Anterior cingulate cortex (tissue), 58 donors: Measurements from ENCODE around the gene PDE6A.

Source experiments
- DNase-seq, 58 donors: peaks; one replicate each; lab custom pipeline; 2025; lab: John Stamatoyannopoulos, UW

PDE6A gene

DNA sequence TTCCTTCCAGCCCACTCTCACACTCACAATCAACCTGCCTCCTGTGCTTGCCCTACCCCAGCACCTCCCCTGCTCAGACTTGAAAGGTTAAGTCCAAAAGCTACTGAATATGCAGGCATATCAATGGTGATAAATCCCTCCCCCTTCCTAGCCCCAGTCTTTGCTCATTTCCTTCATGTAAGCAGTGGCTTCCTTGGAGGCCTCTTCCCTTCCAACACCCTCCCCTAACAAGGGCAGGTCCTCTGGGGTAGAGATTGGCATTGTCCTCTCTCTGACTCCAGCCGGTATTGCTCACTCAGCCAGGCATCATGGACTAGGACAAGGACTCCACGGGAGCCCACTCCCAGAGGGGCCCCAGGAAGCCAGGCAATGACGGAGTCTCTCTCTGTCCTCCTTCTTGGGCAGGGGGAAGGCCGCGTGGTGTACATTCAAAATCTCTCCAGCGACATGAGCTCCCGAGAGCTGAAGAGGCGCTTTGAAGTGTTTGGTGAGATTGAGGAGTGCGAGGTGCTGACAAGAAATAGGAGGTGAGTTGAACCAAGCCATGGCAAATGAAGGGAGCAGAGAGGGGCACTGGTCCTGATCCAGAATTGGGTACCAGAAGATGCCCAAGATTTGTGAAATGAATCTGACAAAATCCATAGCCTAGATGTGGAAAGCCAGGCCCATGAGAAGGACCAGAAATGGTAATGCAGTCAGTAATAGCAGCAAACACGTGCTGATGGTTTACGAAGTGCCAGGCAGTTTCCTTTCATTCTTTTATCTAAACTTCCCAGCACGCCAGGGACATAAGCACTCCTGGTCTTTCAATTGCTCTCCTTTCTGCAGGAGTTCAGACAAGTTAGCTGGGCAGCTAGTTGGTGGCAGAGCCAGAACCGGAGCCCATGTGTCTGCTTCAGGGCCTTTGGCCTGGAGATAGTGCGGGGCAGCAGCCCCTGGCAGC is 102.5 kb downstream of the PDE6A start:
- no peak for DNase-seq

DNA sequence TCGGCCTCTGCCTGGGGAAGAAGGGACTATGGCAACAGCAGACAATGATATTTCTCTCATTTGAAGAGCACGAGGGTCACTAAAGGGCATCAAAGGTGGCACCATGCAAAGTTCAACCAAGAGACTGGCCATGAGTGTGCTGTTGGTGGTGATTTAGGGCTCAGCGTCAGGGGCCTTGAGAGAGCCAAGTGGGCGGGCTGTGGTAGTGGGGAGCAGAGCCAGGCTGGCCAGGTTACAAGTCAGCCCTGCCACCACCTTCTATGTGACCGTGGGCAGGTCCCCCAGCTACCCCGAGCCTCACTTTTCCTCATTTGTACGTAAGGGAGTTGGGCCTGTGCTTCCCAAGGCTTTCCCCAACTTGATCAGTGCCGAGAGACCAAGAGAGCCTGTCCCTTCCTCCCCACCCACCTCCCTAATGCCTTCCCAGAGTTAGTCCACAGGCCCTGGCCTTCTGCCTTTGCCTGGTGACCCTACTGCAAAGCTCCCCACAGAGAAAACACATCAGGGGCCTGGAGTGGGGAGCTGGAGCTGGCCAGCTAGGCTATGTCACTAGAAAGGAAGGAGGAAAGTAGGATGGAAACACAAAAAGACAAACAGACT is 104.3 kb downstream of the PDE6A start:
- no peak for DNase-seq

DNA sequence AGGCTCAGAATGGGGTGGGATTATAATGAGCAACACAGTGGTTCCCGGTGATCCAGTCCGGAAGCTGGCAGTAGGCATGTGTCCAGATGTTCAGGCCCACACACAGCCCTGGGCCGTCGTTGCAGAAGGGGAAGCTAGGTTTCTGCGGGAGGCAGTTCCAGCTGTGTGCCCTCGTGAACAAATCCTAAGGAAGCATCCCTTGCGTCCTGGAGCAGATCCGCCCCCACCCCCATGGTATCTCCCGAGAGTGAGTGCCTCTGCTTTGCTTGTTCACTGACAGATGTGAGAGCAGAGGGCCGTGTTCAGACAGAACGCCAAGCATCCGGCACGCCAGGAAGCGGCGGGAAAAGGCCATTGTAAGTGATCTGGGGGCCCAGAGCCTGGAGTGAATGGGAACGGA is 104.8 kb downstream of the PDE6A start:
- DNase-seq = peak in 2 of 58 donors; percentile 3 to 8

DNA sequence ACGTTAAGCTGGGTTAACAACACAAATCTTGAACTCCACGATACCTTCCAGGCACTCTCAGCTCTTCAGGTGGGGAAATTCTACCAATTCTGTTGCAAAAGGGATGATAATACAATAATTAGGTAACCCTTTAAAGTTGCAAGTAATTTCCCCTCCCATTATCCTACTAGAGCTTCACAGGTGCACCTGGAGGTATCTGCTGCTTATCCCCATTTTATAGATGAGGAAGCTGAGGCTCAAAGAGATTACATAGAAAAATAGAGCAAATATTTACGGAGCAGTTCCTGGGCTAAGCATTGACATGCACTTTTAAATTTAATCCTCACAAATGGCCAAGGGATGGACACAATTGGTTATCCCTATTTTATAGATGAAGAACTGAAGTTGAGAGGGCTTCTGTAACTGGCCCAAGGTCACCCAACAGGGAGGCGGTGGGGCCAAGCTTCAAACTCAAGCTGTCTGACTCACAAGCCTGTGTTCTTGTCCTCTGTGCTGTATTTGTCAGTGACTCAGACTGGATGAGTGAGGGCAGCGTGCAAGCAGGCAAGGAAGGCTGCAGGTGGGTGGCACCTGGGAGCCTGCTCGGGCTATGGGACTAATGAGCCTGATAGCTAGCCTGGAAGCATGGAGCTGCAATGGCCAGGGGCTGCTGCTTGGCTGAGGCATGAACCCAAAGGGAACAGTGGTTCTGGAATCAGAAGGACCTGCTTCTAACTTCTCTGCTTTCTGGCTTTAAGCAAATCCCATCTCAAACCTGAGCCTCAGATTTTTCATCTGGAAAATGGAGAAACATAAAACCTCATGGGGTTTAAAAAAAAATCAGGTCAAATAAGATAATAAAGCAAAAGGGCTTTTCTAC is 105.5 kb downstream of the PDE6A start:
- no peak for DNase-seq

DNA sequence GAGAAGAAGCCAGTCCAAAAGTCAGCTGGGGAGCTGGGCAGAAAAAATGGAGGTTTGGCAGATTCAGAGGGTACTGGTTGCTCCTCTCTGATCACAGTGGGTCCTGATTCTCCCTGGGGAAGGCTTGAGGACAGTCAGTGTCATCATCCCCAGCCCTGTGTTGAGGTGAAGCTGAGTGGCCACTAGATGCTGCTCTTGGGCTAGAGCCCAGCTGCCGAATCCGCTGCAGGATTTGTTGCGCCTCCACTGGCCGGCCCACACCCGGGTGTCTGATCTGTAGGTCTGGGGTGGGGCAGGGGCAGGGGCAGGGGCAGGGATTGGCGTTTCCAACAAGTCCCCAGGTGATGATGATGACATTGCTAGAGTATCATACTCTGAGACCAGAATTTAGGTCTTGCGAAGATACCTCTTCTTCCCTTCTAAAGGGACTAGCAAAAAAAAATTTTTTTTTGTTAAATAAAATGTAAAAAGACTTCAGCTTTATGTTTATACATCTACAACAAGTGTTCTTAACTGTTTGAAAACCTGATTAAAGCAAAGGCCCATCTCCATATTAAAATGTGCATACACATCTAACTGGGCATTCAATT is 106.8 kb downstream of the PDE6A start:
- DNase-seq = peak in 47 of 58 donors; percentile 4 to 71 (median 29)

DNA sequence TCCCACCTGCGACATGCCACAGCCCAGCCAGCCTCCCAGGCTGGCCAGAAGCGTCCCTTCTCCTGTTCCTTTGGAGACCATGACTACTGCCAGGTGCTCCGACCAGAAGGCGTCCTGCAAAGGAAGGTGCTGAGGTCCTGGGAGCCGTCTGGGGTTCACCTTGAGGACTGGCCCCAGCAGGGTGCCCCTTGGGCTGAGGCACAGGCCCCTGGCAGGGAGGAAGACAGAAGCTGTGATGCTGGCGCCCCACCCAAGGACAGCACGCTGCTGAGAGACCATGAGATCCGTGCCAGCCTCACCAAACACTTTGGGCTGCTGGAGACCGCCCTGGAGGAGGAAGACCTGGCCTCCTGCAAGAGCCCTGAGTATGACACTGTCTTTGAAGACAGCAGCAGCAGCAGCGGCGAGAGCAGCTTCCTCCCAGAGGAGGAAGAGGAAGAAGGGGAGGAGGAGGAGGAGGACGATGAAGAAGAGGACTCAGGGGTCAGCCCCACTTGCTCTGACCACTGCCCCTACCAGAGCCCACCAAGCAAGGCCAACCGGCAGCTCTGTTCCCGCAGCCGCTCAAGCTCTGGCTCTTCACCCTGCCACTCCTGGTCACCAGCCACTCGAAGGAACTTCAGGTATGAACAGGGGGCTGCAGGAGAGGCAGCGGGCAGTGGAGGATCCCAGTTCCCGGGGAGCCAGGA is 108.0 kb downstream of the PDE6A start:
- no peak for DNase-seq

DNA sequence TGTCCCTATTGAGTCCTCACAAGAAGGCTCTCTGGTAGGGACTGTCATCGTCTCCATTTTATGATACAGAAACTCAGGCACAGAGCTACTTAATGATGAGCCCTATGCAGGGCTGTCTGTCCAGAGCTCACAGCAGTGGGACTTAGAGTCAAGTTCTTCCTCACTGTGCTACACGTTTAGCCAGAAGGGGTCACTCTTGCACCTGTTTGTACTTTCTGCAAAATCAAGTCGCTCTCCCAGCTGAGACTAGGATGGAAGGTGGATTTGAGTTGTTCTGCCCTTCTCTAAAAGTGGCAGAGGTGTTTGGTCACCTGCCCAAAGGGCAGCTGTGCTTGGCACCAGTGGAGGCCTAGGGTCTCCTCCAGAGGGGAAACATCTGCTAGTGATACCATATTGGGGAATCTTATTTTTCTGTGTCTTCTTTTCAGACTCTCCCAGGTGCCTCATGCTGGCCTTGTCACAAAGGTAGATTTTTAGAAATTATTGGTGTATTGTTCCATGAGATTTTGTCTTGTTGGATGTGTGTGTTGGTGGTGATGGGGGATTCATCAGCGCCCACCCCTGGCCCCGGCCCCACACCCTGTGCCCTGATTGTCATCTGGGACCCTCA is 110.2 kb downstream of the PDE6A start:
- DNase-seq = peak in 25 of 58 donors; percentile 5 to 69 (median 25)

DNA sequence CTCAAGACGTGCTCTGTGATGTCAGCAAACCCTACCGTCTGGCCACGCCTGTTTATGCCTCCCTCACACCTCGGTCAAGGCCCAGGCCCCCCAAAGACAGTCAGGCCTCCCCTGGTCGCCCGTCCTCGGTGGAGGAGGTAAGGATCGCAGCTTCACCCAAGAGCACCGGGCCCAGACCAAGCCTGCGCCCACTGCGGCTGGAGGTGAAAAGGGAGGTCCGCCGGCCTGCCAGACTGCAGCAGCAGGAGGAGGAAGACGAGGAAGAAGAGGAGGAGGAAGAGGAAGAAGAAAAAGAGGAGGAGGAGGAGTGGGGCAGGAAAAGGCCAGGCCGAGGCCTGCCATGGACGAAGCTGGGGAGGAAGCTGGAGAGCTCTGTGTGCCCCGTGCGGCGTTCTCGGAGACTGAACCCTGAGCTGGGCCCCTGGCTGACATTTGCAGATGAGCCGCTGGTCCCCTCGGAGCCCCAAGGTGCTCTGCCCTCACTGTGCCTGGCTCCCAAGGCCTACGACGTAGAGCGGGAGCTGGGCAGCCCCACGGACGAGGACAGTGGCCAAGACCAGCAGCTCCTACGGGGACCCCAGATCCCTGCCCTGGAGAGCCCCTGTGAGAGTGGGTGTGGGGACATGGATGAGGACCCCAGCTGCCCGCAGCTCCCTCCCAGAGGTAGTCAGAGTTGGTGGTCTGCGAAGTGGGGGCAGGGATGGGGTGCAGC is 111.3 kb downstream of the PDE6A start:
- no peak for DNase-seq

DNA sequence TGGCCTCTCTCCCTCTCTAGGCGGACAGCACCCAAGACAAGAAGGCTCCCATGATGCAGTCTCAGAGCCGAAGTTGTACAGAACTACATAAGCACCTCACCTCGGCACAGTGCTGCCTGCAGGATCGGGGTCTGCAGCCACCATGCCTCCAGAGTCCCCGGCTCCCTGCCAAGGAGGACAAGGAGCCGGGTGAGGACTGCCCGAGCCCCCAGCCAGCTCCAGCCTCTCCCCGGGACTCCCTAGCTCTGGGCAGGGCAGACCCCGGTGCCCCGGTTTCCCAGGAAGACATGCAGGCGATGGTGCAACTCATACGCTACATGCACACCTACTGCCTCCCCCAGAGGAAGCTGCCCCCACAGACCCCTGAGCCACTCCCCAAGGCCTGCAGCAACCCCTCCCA is 112.0 kb downstream of the PDE6A start:
- no peak for DNase-seq

DNA sequence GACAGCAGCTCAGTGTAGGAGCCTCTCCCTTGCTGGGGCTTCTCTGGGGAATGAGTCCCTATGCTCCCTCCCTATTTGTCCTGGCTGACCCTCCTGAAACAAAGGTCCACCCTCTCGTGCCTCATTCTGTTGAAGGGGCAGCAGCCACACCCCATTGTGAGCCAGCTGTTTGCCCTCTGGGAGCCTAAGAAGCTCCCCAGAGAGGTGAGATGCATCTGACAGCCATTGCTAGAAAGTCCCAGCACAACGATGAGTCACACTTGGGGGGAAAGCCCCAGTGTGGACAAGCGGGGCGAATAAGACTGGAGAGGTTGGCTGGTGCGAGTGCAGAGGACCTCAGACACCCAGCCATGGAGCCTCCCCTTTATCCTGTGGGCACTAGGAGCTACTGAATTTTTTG is 113.1 kb downstream of the PDE6A start:
- no peak for DNase-seq

DNA sequence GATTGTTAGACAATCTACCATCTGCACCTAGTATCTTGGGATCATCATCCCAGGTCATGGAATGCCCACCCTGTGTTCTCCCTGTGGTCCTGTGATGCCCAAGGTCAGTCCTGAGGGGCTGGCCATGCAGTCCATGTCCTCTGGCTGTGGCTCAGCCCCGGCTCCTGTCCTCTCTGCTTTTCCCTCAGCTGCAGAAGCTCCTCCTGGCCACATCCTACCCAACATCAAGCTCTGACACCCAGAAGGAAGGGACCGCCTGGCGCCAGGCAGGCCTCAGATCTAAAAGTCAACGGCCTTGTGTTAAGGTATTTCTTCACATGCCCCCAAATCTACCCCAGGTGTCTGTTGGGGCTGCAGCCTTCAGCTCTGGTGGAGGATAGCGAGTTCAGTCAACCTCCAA is 114.0 kb downstream of the PDE6A start:
- DNase-seq = no peak

DNA sequence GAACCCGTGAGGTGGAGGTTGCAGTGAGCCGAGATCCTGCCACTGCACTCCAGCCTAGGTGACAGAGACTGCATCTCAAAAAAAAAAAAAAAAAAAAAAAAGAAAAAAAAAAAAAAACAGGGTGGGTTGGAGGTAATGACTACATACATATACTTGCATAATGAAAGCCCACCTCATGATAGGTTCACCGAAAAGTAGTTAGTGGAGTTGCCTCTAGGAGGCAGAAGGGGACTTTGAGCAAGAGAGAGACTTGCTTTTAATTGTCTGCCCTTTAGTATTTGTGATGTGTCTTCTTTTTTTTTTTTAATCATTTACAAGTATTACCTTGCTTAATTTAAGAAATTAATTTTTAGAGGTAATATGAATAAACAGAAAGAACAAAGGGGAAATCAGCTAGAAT is 114.6 kb downstream of the PDE6A start:
- no peak for DNase-seq

DNA sequence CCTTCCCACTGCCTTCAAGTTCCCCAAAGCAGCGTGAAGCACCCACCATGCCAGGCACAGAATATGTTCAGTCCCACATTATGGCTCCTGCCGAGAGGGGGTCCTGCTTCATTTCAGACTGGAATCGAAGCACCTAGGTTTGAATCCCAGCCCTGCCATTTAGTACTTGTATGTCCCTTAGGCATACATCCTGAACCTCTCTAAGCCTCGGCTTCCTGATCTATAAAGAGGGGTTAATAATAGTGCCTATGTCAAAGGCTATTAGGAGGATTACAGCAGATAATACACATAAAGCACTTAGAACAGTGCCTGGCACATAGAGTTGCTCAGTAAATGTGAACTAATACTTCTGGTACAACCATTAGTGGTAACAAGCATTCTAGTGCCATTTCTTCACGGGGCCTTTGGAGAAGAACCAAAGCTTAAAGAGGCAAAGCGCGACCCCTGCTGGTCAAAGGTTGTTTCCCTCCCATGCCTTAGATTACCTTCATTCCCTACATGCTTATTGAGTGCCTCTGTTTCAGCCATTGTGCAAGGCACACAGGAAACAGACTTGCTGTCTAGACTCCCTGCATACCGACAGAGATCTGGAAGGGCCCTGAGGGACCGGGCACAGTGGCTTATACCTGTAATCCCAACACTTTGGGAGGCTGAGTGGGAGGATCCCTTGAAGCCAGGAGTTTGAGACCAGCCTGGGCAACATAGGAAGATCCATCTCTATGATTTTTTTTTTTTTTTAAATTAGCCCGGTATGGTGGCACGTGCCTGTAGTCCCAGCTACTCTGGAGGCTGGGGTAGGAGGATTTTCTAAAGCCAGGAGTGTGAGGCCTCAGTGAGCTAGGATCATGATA is 116.2 kb downstream of the PDE6A start:
- peak in 56 of 58 donors; percentile 2 to 89 (median 54) for DNase-seq

DNA sequence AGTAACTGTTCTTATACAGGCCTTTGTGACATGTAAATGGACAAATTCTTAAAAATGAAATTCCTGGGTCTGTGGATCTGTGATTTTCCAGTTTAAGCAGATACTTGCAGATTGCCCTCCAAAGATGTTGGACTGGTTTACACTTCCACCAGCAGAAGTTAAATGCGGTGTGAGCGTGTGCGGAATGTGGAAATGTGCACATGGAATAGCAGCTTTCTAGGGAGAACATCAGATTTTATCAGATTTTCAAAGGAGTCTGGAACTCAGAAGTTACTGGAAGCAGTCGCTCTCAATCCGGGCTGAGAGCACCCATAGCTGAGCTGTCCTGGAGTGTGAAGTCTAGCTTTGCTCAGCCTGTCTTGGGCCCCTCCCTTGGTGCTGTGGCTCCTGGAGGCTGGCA is 117.0 kb downstream of the PDE6A start:
- no peak for DNase-seq

DNA sequence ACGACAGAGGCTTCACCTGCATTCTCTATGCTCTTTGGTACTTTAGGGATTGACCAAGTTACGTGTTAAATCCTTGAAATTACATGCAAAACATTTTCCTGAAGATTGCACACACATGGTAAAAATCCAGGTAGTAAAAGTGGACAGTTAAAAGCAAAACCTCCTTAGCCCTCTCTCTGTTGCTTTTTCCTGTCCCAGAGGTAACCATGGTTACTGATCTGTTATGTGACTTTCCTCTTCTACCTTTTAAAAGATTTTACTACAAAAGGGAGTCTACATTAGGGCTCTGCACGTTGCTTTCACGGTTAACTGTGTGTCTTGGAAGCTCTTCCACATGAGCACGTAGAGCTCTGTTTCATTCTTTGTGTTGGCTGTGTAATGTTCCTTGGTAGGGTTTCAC is 117.5 kb downstream of the PDE6A start:
- no peak for DNase-seq

DNA sequence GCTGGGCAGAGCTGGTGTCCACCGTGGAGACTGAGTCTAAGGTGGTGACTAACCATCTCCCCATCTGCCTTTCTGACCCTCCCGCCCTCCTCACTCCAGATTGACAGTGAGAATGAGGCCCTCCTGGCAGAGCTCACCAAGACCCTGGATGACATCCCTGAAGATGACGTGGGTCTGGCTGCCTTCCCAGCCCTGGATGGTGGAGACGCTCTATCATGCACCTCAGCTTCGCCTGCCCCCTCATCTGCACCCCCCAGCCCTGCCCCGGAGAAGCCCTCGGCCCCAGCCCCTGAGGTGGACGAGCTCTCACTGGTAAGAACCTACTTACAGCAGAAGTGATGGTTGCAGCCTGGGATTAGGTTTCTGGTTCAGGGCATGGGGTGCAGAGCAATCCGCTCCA is 118.0 kb downstream of the PDE6A start:
- peak in 1 of 58 donors; percentile 18 for DNase-seq

DNA sequence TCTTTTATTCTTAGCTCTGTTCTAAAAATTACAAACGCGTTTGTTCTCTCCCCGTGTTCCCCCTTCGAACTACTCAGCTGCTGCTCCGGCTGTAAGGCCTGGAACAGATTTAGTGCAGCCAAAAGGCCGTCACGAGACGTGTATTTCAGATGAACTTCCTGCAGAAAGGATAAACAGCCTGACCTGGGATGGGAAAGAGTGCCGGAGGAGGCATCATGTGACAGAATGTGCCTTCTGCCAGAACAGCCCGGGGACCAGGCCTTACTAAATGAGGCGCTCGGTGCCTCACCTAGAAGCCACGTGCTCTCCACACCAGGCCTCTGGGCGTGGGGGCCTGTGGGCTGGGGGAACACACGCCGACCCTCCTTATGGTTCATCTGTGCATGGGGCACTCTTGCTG is 119.7 kb downstream of the PDE6A start:
- DNase-seq = no peak

DNA sequence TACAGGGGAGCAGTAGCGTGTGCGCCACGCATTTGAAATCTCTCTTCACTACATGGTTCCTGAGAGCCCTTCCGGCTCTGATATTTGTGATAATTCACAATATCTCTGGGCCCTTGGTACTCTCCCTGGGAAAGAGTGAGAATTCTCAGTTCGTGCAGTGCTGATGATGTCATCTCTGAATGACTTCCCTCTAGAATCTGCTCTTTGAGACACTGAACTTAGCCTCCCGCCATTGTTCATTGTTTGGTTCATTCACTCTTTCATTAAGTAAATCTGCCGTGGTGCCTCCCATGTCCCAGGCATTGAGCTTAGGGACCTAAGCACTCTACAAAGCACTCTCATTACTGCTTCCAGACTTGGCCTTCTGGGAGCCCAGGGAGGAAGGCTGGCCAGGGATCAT is 120.5 kb downstream of the PDE6A start:
- DNase-seq = peak in 1 of 58 donors; percentile 5
